Hematopoietic multipotent progenitor cell (in vitro differentiated cells): ENCODE results near the gene ZSCAN20. TPM values are rescaled to one million over a fixed set of nuclear protein-coding genes. Genes with fewer than 3 reads are reported as not detected.
"Not testable (repeated sequence)": the region's sequence is repeated elsewhere in the genome, so short reads cannot be mapped to it uniquely, and the experiment has no call there.

ENCODE experiments used
- DNase-seq, 3 donors: peaks; one replicate each; pipeline ENCODE4 v3.0.0-alpha.2; 2011 to 2015; ENCODE audit warnings: low read depth in 2 of 3, low spot score in 2 of 3
- total RNA-seq: library from RNA; depleted of rRNA; stranded (reverse); fragments of >200 nt; gene quantifications from one replicate; pipeline ENCODE4 v1.2.3, GENCODE V29; 2012

The ZSCAN20 gene
- total RNA-seq, 1 donor, result 1.9 TPM

- no peak for DNase-seq
These were observed 1.5 kb downstream of the ZSCAN20 start for GRCh38 chr1:33473900-33474299.

- DNase-seq, result no peak
These were observed 5.0 kb downstream of the ZSCAN20 start for GRCh38 chr1:33477451-33477850.

GRCh38 chr1:33482412-33482811 is 10.0 kb downstream of the ZSCAN20 start:
- DNase-seq, result no peak

- no peak for DNase-seq
These were observed 16.2 kb downstream of the ZSCAN20 start for GRCh38 chr1:33488624-33489023.

- DNase-seq, result peak in 1 of 3 donors; percentile 18
These were observed 22.5 kb downstream of the ZSCAN20 start for GRCh38 chr1:33494929-33495328.

- no peak for DNase-seq
These were observed 25.0 kb downstream of the ZSCAN20 start for GRCh38 chr1:33497410-33497809.

- DNase-seq, result no peak
These were observed 28.1 kb downstream of the ZSCAN20 start for GRCh38 chr1:33500547-33500946.

GRCh38 chr1:33501309-33501708 is 28.9 kb downstream of the ZSCAN20 start:
- DNase-seq, result no peak

GRCh38 chr1:33501774-33502173 is 29.3 kb downstream of the ZSCAN20 start:
- no peak for DNase-seq

- no peak for DNase-seq
These were observed 30.3 kb downstream of the ZSCAN20 start for GRCh38 chr1:33502726-33503125.

GRCh38 chr1:33503506-33503905 is 31.1 kb downstream of the ZSCAN20 start:
- DNase-seq, result no peak

GRCh38 chr1:33507661-33508060 is 35.2 kb downstream of the ZSCAN20 start:
- DNase-seq, result no peak

- no peak for DNase-seq
These were observed 35.7 kb downstream of the ZSCAN20 start for GRCh38 chr1:33508151-33508550.

- DNase-seq, result not testable (repeated sequence)
These were observed 36.8 kb downstream of the ZSCAN20 start for GRCh38 chr1:33509276-33509675.

- no peak for DNase-seq
These were observed 40.0 kb downstream of the ZSCAN20 start for GRCh38 chr1:33512226-33513011.

GRCh38 chr1:33515112-33515511 is 42.7 kb downstream of the ZSCAN20 start:
- DNase-seq, result no peak

- DNase-seq, result no peak
These were observed 43.2 kb downstream of the ZSCAN20 start for GRCh38 chr1:33515607-33516006.

- DNase-seq, result no peak
These were observed 44.0 kb downstream of the ZSCAN20 start for GRCh38 chr1:33516428-33516827.

- DNase-seq, result no peak
These were observed 44.6 kb downstream of the ZSCAN20 start for GRCh38 chr1:33516891-33517567.

- no peak for DNase-seq
These were observed 45.3 kb downstream of the ZSCAN20 start for GRCh38 chr1:33517596-33518250.

- DNase-seq, result no peak
These were observed 46.9 kb downstream of the ZSCAN20 start for GRCh38 chr1:33519240-33519884.
